A673 (cell line): ENCODE measurements around the gene TPRKB.

Experiments used
- CTCF ChIP-seq: fragments of 300-800, 200-600 bp; sonication (generic); conservative IDR thresholded peaks from 2 replicates; pipeline ENCODE4 v1.5.1; 2017; ENCODE audit warnings: low read depth, mild to moderate bottlenecking, antibody characterized with exemption, low read length, moderate library complexity, mixed read lengths
- EZH2 ChIP-seq: fragments of 200-600 bp; sonication (generic); IDR thresholded peaks from 2 replicates; pipeline ENCODE4 v1.6.1; 2017; ENCODE audit warnings: borderline replicate concordance, low read depth, mild to moderate bottlenecking, mixed read lengths, antibody characterized with exemption, low read length; ENCODE audit not compliant: poor library complexity, severe bottlenecking

- TF ChIP-seq CTCF = no peak
- TF ChIP-seq EZH2 = no peak
These were observed 39.8 kb upstream of the TPRKB start for GRCh38 chr2:73776869-73777519.
